SU-DHL-6 (cell line): ENCODE measurements around the gene SLC25A25.

Source experiments
- H2AFZ ChIP-seq: fragments of 200-600 bp; sonication (generic); 2 replicates; pipeline ENCODE4 v1.6.1; 2014; ENCODE audit warnings: low read depth, mild to moderate bottlenecking, moderate library complexity, mixed read lengths, antibody characterized with exemption, low read length; ENCODE audit not compliant: severe bottlenecking
- H3F3A ChIP-seq: fragments of 200-600 bp; shearing (Covaris generic); 2 replicates; pipeline ENCODE4 v1.6.0; 2016; ENCODE audit warnings: antibody characterized with exemption, mild to moderate bottlenecking; ENCODE audit not compliant: insufficient read depth
- H3K27ac ChIP-seq: fragments of 200-600 bp; sonication (generic); 2 replicates; pipeline ENCODE4 v1.5.1; 2016; ENCODE audit warnings: low read depth, mild to moderate bottlenecking, low read length, moderate library complexity, mixed read lengths
- H3K27me3 ChIP-seq: fragments of 200-600 bp; sonication (generic), shearing (Covaris generic); 2 replicates; pipeline ENCODE4 v1.6.0; 2014; ENCODE audit warnings: mild to moderate bottlenecking, low read length
- H3K36me3 ChIP-seq: fragments of 200-600 bp; sonication (generic); 2 replicates; pipeline ENCODE4 v1.6.1; 2014; ENCODE audit warnings: mild to moderate bottlenecking, low read length, mixed read lengths
- H3K4me2 ChIP-seq: fragments of 300-600, 200-600 bp; shearing (Covaris generic), sonication (generic); 2 replicates; pipeline ENCODE4 v1.6.0; 2014; ENCODE audit warnings: low read length, low read depth, mild to moderate bottlenecking; ENCODE audit not compliant: poor library complexity, severe bottlenecking
- H3K4me3 ChIP-seq: fragments of 200-600 bp; sonication (generic); 2 replicates; pipeline ENCODE4 v1.5.1; 2014; ENCODE audit warnings: antibody characterized with exemption, low read length, mild to moderate bottlenecking, mixed read lengths; ENCODE audit not compliant: insufficient read depth, poor library complexity, severe bottlenecking
- H3K79me2 ChIP-seq: fragments of 200-600 bp; sonication (generic); 2 replicates; pipeline ENCODE4 v1.6.1; 2014; ENCODE audit warnings: mild to moderate bottlenecking, low read length, moderate library complexity; ENCODE audit not compliant: insufficient read depth
- H3K9ac ChIP-seq: fragments of 200-600 bp; sonication (generic); 2 replicates; pipeline ENCODE4 v1.7.0; 2014; ENCODE audit warnings: mild to moderate bottlenecking, low read length
- H3K9me2 ChIP-seq: fragments of 200-600 bp; sonication (generic); replicated peaks from 2 replicates; pipeline ENCODE4 v1.6.1; 2014; ENCODE audit warnings: low read length; ENCODE audit not compliant: insufficient read depth
- H3K9me3 ChIP-seq: fragments of 200-600 bp; sonication (generic); 2 replicates; pipeline ENCODE4 v1.6.1; 2014; ENCODE audit warnings: low read length, mixed read lengths; ENCODE audit not compliant: insufficient read depth
- H4K20me1 ChIP-seq: fragments of 200-600 bp; sonication (generic); 2 replicates; pipeline ENCODE4 v1.6.1; 2014; ENCODE audit warnings: low read depth, mild to moderate bottlenecking, antibody characterized with exemption, low read length, moderate library complexity, mixed read lengths
- CTCF ChIP-seq: fragments of 200-600 bp; sonication (generic); IDR thresholded peaks from one replicate; pipeline ENCODE4 v1.5.1; 2017; ENCODE audit warnings: antibody characterized with exemption, mild to moderate bottlenecking, low read length, moderate library complexity; ENCODE audit not compliant: insufficient read depth, poor library complexity, severe bottlenecking
- EZH2phosphoT487 ChIP-seq: fragments of 200-600 bp; sonication (generic), shearing (Covaris generic); conservative IDR thresholded peaks from 2 replicates; pipeline ENCODE4 v1.6.1; 2018; ENCODE audit warnings: mild to moderate bottlenecking, antibody characterized with exemption, low read length, moderate library complexity, mixed read lengths

The SLC25A25 gene

DNA sequence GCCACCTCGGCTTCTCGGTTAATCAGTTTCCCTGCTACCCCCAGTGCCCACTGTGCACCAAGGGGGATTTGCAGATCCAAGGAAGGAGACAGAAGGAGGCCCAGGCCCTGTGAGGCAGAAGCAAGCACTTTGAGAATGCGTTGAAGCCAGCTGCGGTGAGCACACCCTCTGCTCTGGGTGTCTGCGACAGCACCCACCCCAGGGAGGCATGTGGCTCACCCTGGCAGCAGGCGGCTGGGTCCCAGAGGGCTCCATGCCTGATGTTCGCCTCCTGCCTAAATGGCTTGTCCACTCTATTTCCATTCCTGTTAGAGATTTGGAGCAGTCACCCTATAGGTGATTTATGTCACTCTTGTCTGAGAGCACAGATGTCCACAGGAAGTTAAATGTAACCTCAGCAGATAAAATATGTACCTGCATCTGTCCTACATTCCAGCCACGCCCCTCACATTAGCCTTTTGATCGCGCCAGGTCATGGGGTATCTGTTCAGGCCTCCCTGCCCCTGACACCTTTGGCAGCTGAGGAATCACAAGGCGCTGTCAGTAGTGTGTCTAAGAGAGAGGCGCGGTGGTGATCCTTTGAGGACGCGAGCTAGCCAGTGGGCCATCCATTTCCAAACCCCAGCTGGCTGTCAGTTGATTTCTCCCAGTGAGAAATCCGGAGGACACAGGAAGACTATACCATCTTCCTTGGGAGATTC is 31.3 kb downstream of the SLC25A25 start:
- Histone ChIP-seq H3K9me3 (no peaks in the 10 kb centered on the region), H3K27me3 (no peaks in the 10 kb centered on the region), H3K9ac (no peak overlapping the region), H3K9me2 (no peaks in the 10 kb centered on the region), H2AFZ (no peak overlapping the region), H4K20me1 (no peaks in the 10 kb centered on the region), H3K27ac (no peak overlapping the region), H3K79me2 (peaks cover 50% of the 10 kb centered on the region), H3K4me2 (no peak overlapping the region), H3K4me3 (no peak overlapping the region), H3F3A (no peaks in the 10 kb centered on the region), H3K36me3 (no peaks in the 10 kb centered on the region)
- no peak for TF ChIP-seq EZH2phosphoT487
- no peak for TF ChIP-seq CTCF

GRCh38 chr9:128099932-128100491 is 32.0 kb downstream of the SLC25A25 start:
- Histone ChIP-seq H2AFZ (no peak overlapping the region), H3K9me2 (no peaks in the 10 kb centered on the region), H3F3A (no peaks in the 10 kb centered on the region), H3K4me2 (no peak overlapping the region), H3K27me3 (no peaks in the 10 kb centered on the region), H3K4me3 (no peak overlapping the region), H3K79me2 (peaks cover 44% of the 10 kb centered on the region), H3K36me3 (no peaks in the 10 kb centered on the region), H3K9me3 (no peaks in the 10 kb centered on the region), H4K20me1 (no peaks in the 10 kb centered on the region), H3K9ac (no peak overlapping the region), H3K27ac (no peak overlapping the region)
- TF ChIP-seq CTCF, result no peak
- TF ChIP-seq EZH2phosphoT487, result no peak

DNA sequence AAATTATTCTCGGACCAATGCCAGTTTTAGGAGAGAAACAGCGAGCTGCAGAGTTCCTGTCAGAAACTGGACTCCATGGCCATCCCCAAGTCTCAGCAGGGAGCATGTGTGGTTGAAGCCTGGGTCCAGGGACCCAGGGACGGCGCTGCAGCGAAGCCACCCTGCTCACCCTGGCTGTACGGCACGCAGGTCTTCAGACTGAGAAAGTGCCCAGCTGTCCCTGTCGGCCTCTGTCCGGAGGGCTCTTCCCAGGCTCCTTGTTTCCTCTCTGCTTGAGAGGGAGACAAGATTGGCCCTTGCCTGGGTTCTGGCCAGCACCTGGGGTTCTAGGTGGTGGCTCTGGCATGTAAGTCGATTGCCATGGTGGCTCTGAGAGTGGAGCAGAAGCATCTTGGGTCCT is 32.5 kb downstream of the SLC25A25 start:
- Histone ChIP-seq H3K27ac (no peak overlapping the region), H3K79me2 (peaks cover 39% of the 10 kb centered on the region), H3K27me3 (no peaks in the 10 kb centered on the region), H3K36me3 (no peaks in the 10 kb centered on the region), H3K9me2 (no peaks in the 10 kb centered on the region), H2AFZ (no peak overlapping the region), H3K4me3 (no peak overlapping the region), H4K20me1 (no peaks in the 10 kb centered on the region), H3K9me3 (no peaks in the 10 kb centered on the region), H3K4me2 (no peak overlapping the region), H3F3A (no peaks in the 10 kb centered on the region), H3K9ac (no peak overlapping the region)
- TF ChIP-seq CTCF, result no peak
- TF ChIP-seq EZH2phosphoT487, result no peak
